Transverse colon (tissue), 4 donors: ENCODE results near the gene MAF.

ENCODE experiments used
- CTCF ChIP-seq, 5 experiments: fragments of 200-600 bp in 3 of 5; fragments of 450-650 bp in 2 of 5; sonication (generic) in 3 of 5; IDR thresholded peaks; 1 replicate in 2 of 5; 2 replicates in 3 of 5; pipeline ENCODE4 v1.5.1; 2016 to 2017; ENCODE audit warnings: antibody characterized with exemption in 5 of 5, inconsistent platforms in 3 of 5, mild to moderate bottlenecking in 2 of 5, moderate library complexity in 1 of 5
- EP300 ChIP-seq: sonication (generic); formaldehyde crosslinking; IDR thresholded peaks from one replicate; pipeline ENCODE4 v1.6.1; 2017; ENCODE audit warnings: antibody characterized with exemption, low read depth
- POLR2AphosphoS5 ChIP-seq, 3 donors: sonication (generic); formaldehyde crosslinking; IDR thresholded peaks; one replicate each; pipeline ENCODE4 v1.6.1; 2016; ENCODE audit warnings: antibody characterized with exemption in 3 of 3

- TF ChIP-seq CTCF (IDR thresholded peaks at IDR 0.05) (no peak), POLR2AphosphoS5 (IDR thresholded peaks at IDR 0.05) (no peak), EP300 (no peak)
Observed at GRCh38 chr16:79560318-79560717, 40.2 kb downstream of the MAF start.
